HepG2 (cell line): ENCODE data around the gene AXIN1. TPM values are rescaled to one million over a fixed set of nuclear protein-coding genes. Genes with fewer than 3 reads are reported as not detected.

Experiments used
- BRD4 ChIP-seq: sonication (generic); formaldehyde crosslinking; IDR thresholded peaks from 2 replicates; pipeline ENCODE4 v1.4.0; 2020; ENCODE audit warnings: missing genetic modification reagents
- GZF1 ChIP-seq: sonication (generic); formaldehyde crosslinking; IDR thresholded peaks from 2 replicates; pipeline ENCODE4 v1.5.1; 2020; ENCODE audit warnings: mild to moderate bottlenecking, missing genetic modification reagents
- HOXA7 ChIP-seq: sonication (generic); formaldehyde crosslinking; IDR thresholded peaks from 2 replicates; pipeline ENCODE4 v1.8.1; 2022; ENCODE audit warnings: mild to moderate bottlenecking, missing genetic modification reagents, moderate library complexity
- MAFF ChIP-seq: IDR thresholded peaks from 2 replicates; pipeline ENCODE4 v1.6.1; 2011; ENCODE audit warnings: low read depth, low read length, improper control_type of control experiment
- PLRG1 ChIP-seq: fragments of 450-650 bp; conservative IDR thresholded peaks from 2 replicates; pipeline ENCODE4 v1.6.1; 2016
- PRMT3 ChIP-seq: sonication (generic); formaldehyde crosslinking; IDR thresholded peaks from 2 replicates; pipeline ENCODE4 v1.8.1; 2022; ENCODE audit warnings: low read depth, mild to moderate bottlenecking, moderate library complexity, missing genetic modification reagents, borderline replicate concordance
- REST ChIP-seq, 2 experiments: IDR thresholded peaks; 2 replicates each; pipeline ENCODE4 v1.6.1; 2011 to 2012; ENCODE audit warnings: low read length in 2 of 2, borderline replicate concordance in 1 of 2, low read depth in 1 of 2, mild to moderate bottlenecking in 1 of 2, moderate library complexity in 1 of 2
- TBL1XR1 ChIP-seq: fragments of 150-350 bp; IDR thresholded peaks from 2 replicates; pipeline ENCODE4 v1.6.1; 2014; ENCODE audit warnings: borderline replicate concordance, low read length; ENCODE audit not compliant: partially characterized antibody
- TFDP2 ChIP-seq: sonication (generic); formaldehyde crosslinking; IDR thresholded peaks from 2 replicates; pipeline ENCODE4 v1.4.0; 2020; ENCODE audit warnings: missing genetic modification reagents
- ZNF10 ChIP-seq: sonication (generic); formaldehyde crosslinking; IDR thresholded peaks from 2 replicates; pipeline ENCODE4 v1.4.0; 2020; ENCODE audit warnings: mild to moderate bottlenecking, low read depth, missing genetic modification reagents, borderline replicate concordance
- ZNF235 ChIP-seq: sonication (generic); formaldehyde crosslinking; IDR thresholded peaks from 2 replicates; pipeline ENCODE4 v1.8.1; 2023; ENCODE audit warnings: mild to moderate bottlenecking, missing genetic modification reagents, borderline replicate concordance
- ZNF33B ChIP-seq: sonication (generic); formaldehyde crosslinking; IDR thresholded peaks from 2 replicates; pipeline ENCODE4 v1.5.1; 2020; ENCODE audit warnings: mild to moderate bottlenecking, missing genetic modification reagents
- ZNF430 ChIP-seq: sonication (generic); formaldehyde crosslinking; IDR thresholded peaks from 2 replicates; pipeline ENCODE4 v1.9.0; 2021; ENCODE audit warnings: mild to moderate bottlenecking, missing genetic modification reagents
- polyA plus RNA-seq, 8 experiments: library from polyadenylated mRNA; depleted of rRNA in 3 of 8; stranded (reverse) in 7 of 8; unstranded in 1 of 8; fragments of >200 nt; fragmentation: Illumina TruSeq in 4 of 8; extraction: Trizol in 4 of 8; gene quantifications; 2 replicates each; pipeline versions ENCODE4 v1.2.1 to v1.2.3, GENCODE V29; 2011 to 2016; ENCODE audit warnings: low read depth in 4 of 8, missing spikeins in 1 of 8, mixed read lengths in 1 of 8; ENCODE audit not compliant: insufficient read depth in 1 of 8
- total RNA-seq, 5 experiments: library from RNA; depleted of rRNA; stranded (reverse); fragments of >200 nt; fragmentation: Illumina TruSeq; extraction: Trizol; gene quantifications; 2 replicates each; pipeline ENCODE4 v1.2.3, GENCODE V29; 2016; ENCODE audit warnings: low read depth in 1 of 5
- TF ChIP-seq, protein P1 (sequence below): sonication (generic); formaldehyde crosslinking; IDR thresholded peaks from 2 replicates; pipeline ENCODE4 v1.5.0; 2020; ENCODE audit warnings: mild to moderate bottlenecking, missing genetic modification reagents, borderline replicate concordance
- TF ChIP-seq, protein P2 (sequence below): sonication (generic); formaldehyde crosslinking; IDR thresholded peaks from 2 replicates; pipeline ENCODE4 v1.4.0; 2020; ENCODE audit warnings: missing genetic modification reagents

The AXIN1 gene
- total and polyA plus RNA-seq, 2 of the 13 experiments (the other 11 are each of a cell fraction or from before 2014, with no cell fraction given), result 24.0 to 26.0 TPM

DNA sequence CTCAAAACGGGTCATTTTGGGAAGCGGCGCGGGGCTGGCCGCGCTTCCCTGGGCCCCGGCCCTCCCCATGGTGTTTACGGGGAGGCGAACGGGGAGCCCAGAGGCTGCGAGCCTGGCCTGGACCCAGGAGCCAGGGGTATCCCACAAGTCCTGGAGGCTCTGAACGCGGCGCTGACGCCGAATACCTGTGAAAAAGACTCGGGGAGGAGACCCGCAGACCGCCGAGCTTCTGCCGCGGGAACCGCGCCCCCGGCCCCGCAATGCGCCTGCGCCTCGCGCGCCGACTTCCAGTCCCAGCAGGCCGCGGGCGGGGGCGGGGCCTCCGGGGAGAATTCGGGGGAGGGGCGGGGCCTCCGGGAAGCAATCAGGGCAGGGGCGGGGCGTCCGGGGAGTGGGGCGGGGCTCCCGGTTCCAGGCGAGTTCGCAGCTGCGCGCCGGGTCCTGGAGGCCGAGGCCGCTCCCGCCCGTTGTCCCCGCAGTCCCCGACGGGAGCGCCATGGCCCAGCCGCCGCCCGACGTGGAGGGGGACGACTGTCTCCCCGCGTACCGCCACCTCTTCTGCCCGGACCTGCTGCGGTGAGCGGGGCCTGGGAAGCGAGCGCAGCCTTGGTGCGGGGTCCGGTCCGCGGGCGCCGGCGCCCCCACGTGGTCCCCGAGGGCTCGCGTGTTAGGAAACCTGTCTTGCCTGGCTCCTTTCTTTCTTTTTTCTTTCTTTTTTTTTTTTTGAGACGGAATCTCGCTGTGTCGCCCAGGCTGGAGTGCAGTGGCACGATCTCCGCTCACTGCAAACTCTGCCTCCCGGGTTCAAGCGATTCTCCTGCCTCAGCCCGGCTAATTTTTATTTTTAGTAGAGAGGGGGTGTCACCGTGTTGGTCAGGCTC lies 49.2 kb upstream of the AXIN1 start, which contains the start of gene DECR2 (continued):
- TF ChIP-seq REST (IDR thresholded peaks at IDR 0.05; ENCODE audit: borderline replicate concordance in 1 of 2, low read depth in 1 of 2, low read length in 2 of 2) (peak in 1 of 2 experiments; percentile 4; a peak in 1 of 4 replicates), ZNF430 (CRISPR knock-in tag) (0 out of 2 replicates have a peak, but pooled peaks have one; percentile 55), ZNF33B (no peak), BRD4 (CRISPR knock-in tag) (peak; percentile 54; the same call in 1 of the 2 replicates), PLRG1 (no peak), TBL1XR1 (no peak), ZNF10 (CRISPR knock-in tag) (no peak), ZNF235 (CRISPR knock-in tag) (peak; percentile 59; the same call in 1 of the 2 replicates), TFDP2 (CRISPR knock-in tag) (peak; percentile 20; the same call in 1 of the 2 replicates), HOXA7 (no peak), GZF1 (no peak), MAFF (no peak), PRMT3 (CRISPR knock-in tag) (peak; percentile 59; the same call in 1 of the 2 replicates)
- TF ChIP-seq, protein P1, sequence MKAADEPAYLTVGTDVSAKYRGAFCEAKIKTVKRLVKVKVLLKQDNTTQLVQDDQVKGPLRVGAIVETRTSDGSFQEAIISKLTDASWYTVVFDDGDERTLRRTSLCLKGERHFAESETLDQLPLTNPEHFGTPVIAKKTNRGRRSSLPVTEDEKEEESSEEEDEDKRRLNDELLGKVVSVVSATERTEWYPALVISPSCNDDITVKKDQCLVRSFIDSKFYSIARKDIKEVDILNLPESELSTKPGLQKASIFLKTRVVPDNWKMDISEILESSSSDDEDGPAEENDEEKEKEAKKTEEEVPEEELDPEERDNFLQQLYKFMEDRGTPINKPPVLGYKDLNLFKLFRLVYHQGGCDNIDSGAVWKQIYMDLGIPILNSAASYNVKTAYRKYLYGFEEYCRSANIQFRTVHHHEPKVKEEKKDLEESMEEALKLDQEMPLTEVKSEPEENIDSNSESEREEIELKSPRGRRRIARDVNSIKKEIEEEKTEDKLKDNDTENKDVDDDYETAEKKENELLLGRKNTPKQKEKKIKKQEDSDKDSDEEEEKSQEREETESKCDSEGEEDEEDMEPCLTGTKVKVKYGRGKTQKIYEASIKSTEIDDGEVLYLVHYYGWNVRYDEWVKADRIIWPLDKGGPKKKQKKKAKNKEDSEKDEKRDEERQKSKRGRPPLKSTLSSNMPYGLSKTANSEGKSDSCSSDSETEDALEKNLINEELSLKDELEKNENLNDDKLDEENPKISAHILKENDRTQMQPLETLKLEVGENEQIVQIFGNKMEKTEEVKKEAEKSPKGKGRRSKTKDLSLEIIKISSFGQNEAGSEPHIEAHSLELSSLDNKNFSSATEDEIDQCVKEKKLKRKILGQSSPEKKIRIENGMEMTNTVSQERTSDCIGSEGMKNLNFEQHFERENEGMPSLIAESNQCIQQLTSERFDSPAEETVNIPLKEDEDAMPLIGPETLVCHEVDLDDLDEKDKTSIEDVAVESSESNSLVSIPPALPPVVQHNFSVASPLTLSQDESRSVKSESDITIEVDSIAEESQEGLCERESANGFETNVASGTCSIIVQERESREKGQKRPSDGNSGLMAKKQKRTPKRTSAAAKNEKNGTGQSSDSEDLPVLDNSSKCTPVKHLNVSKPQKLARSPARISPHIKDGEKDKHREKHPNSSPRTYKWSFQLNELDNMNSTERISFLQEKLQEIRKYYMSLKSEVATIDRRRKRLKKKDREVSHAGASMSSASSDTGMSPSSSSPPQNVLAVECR (CRISPR knock-in tag), result peak; percentile 76; the same call in 1 of the 2 replicates
- TF ChIP-seq, protein P2, sequence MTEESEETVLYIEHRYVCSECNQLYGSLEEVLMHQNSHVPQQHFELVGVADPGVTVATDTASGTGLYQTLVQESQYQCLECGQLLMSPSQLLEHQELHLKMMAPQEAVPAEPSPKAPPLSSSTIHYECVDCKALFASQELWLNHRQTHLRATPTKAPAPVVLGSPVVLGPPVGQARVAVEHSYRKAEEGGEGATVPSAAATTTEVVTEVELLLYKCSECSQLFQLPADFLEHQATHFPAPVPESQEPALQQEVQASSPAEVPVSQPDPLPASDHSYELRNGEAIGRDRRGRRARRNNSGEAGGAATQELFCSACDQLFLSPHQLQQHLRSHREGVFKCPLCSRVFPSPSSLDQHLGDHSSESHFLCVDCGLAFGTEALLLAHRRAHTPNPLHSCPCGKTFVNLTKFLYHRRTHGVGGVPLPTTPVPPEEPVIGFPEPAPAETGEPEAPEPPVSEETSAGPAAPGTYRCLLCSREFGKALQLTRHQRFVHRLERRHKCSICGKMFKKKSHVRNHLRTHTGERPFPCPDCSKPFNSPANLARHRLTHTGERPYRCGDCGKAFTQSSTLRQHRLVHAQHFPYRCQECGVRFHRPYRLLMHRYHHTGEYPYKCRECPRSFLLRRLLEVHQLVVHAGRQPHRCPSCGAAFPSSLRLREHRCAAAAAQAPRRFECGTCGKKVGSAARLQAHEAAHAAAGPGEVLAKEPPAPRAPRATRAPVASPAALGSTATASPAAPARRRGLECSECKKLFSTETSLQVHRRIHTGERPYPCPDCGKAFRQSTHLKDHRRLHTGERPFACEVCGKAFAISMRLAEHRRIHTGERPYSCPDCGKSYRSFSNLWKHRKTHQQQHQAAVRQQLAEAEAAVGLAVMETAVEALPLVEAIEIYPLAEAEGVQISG, result peak; percentile 71
